Astrocyte of the cerebellum (primary cell): ENCODE measurements around the gene KIRREL3.

Source experiments
- DNase-seq: peaks from one replicate; pipeline ENCODE4 v3.0.0-alpha.2; 2011; ENCODE audit warnings: low read depth
- H3K4me3 ChIP-seq: 2 replicates; pipeline ENCODE4 v1.5.1; 2011; ENCODE audit warnings: mild to moderate bottlenecking, low read depth, low read length, moderate library complexity
- in situ Hi-C: cut with HindIII; loops from 2 replicates; pipeline ENCODE4 v1.10.0; 2017; ENCODE audit warnings: low sequenced_read_pairs
- TF ChIP-seq, protein P1 (sequence below): IDR thresholded peaks from 2 replicates; pipeline ENCODE4 v1.5.1; 2012; ENCODE audit warnings: low read length, low read depth, moderate library complexity, mild to moderate bottlenecking; ENCODE audit errors: missing control alignments

The KIRREL3 gene

GRCh38 chr11:126988655-126989054 is 11.9 kb downstream of the KIRREL3 start:
- in situ Hi-C loops, result loop anchor here (25.0 kb wide), 1 partner anchor 376 kb away; no protein-coding TSS in a partner anchor
- no peak for DNase-seq
- H3K4me3 ChIP-seq, result no peak overlapping the region
- TF ChIP-seq, protein P1, sequence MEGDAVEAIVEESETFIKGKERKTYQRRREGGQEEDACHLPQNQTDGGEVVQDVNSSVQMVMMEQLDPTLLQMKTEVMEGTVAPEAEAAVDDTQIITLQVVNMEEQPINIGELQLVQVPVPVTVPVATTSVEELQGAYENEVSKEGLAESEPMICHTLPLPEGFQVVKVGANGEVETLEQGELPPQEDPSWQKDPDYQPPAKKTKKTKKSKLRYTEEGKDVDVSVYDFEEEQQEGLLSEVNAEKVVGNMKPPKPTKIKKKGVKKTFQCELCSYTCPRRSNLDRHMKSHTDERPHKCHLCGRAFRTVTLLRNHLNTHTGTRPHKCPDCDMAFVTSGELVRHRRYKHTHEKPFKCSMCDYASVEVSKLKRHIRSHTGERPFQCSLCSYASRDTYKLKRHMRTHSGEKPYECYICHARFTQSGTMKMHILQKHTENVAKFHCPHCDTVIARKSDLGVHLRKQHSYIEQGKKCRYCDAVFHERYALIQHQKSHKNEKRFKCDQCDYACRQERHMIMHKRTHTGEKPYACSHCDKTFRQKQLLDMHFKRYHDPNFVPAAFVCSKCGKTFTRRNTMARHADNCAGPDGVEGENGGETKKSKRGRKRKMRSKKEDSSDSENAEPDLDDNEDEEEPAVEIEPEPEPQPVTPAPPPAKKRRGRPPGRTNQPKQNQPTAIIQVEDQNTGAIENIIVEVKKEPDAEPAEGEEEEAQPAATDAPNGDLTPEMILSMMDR, result no peak

- no peak for DNase-seq
- H3K4me3 ChIP-seq, result no peak overlapping the region
- TF ChIP-seq, protein P1, result no peak
- in situ Hi-C loops, result loop anchor here (25.0 kb wide), 1 partner anchor 369 kb away; no protein-coding TSS in a partner anchor
Measured at GRCh38 chr11:126981635-126982034, 18.9 kb downstream of the KIRREL3 start.

GRCh38 chr11:126978911-126979310 is 21.7 kb downstream of the KIRREL3 start:
- no peak for DNase-seq
- TF ChIP-seq, protein P1, result no peak
- H3K4me3 ChIP-seq, result no peak overlapping the region
- in situ Hi-C loops, result loop anchor here (25.0 kb wide), 1 partner anchor 367 kb away; no protein-coding TSS in a partner anchor

GRCh38 chr11:126978165-126978564 is 22.4 kb downstream of the KIRREL3 start:
- DNase-seq, result no peak
- in situ Hi-C loops, result loop anchor here (25.0 kb wide), 1 partner anchor 366 kb away; no protein-coding TSS in a partner anchor
- TF ChIP-seq, protein P1, result no peak
- no peak overlapping the region for H3K4me3 ChIP-seq

- H3K4me3 ChIP-seq, result no peak overlapping the region
- in situ Hi-C loops, result no loop called here
- no peak for DNase-seq
- TF ChIP-seq, protein P1, result no peak
Measured at GRCh38 chr11:126973051-126973450, 27.5 kb downstream of the KIRREL3 start.

- no peak for DNase-seq
- TF ChIP-seq, protein P1, result no peak
- no peak overlapping the region for H3K4me3 ChIP-seq
- in situ Hi-C loops, result no loop called here
Measured at GRCh38 chr11:126971305-126971704, 29.3 kb downstream of the KIRREL3 start.
